HEK293 (cell line): ENCODE results near the gene CCDC183.

Experiments
- CTCF ChIA-PET: fragments of 350-600 bp; formaldehyde crosslinking; extraction: SDS; loops from one replicate; lab custom pipeline; 2021; ENCODE audit warnings: antibody characterized with exemption; lab: Yijun Ruan, JAX
- POLR2A ChIA-PET: fragments of 300-600 bp; formaldehyde crosslinking; extraction: SDS; loops from one replicate; lab custom pipeline; 2020; ENCODE audit warnings: antibody characterized with exemption, inconsistent platforms; lab: Yijun Ruan, JAX
- H3K27ac ChIP-seq: fragments of 200-500 bp; sonication (Bioruptor generic); 2 replicates; pipeline ENCODE4 v1.5.1; 2014; ENCODE audit warnings: low read depth, low read length, control low read depth, inconsistent platforms; ENCODE audit errors: extremely low read depth
- H3K36me3 ChIP-seq, 2 experiments: fragments of 200-500 bp in 1 of 2; sonication (Bioruptor generic) in 1 of 2; 1 replicate in 1 of 2; 2 replicates in 1 of 2; pipeline ENCODE4 v1.5.1; 2014 to 2017; ENCODE audit warnings: inconsistent platforms in 2 of 2, low read length in 2 of 2; ENCODE audit not compliant: control insufficient read depth in 2 of 2, insufficient read depth in 1 of 2
- H3K4me1 ChIP-seq: fragments of 200-500 bp; sonication (Bioruptor generic); 2 replicates; pipeline ENCODE4 v1.5.1; 2014; ENCODE audit warnings: mild to moderate bottlenecking, low read length, inconsistent platforms; ENCODE audit not compliant: control insufficient read depth, insufficient read depth
- H3K4me3 ChIP-seq: 2 replicates; pipeline ENCODE4 v1.5.1; 2011; ENCODE audit warnings: low read depth, mild to moderate bottlenecking, control low read depth, low read length, moderate library complexity
- H3K9me3 ChIP-seq: fragments of 200-500 bp; sonication (Bioruptor generic); 2 replicates; pipeline ENCODE4 v1.5.1; 2014; ENCODE audit warnings: low read depth, low read length, inconsistent platforms; ENCODE audit not compliant: control insufficient read depth, insufficient read depth
- GFI1B ChIP-seq: fragments of 450-650 bp; formaldehyde crosslinking; IDR thresholded peaks from 2 replicates; pipeline ENCODE4 v1.5.1; 2016; ENCODE audit warnings: missing biosample characterization, missing genetic modification characterization
- SP7 ChIP-seq: fragments of 450-650 bp; formaldehyde crosslinking; IDR thresholded peaks from 2 replicates; pipeline ENCODE4 v1.5.1; 2016; ENCODE audit warnings: missing biosample characterization, missing genetic modification characterization
- TCF7L2 ChIP-seq: IDR thresholded peaks from 2 replicates; pipeline ENCODE4 v1.6.1; 2011; ENCODE audit warnings: low read depth, mild to moderate bottlenecking, inconsistent platforms, low read length, moderate library complexity, borderline replicate concordance
- ZBTB20 ChIP-seq: fragments of 450-650 bp; formaldehyde crosslinking; IDR thresholded peaks from 2 replicates; pipeline ENCODE4 v1.5.1; 2016; ENCODE audit warnings: missing biosample characterization, missing genetic modification characterization
- ZBTB6 ChIP-seq: fragments of 450-650 bp; formaldehyde crosslinking; IDR thresholded peaks from 2 replicates; pipeline ENCODE4 v1.5.1; 2017; ENCODE audit warnings: missing biosample characterization, missing genetic modification characterization
- ZBTB8A ChIP-seq: fragments of 450-650 bp; formaldehyde crosslinking; IDR thresholded peaks from 2 replicates; pipeline ENCODE4 v1.5.1; 2016; ENCODE audit warnings: missing biosample characterization, missing genetic modification characterization
- ZFP37 ChIP-seq: fragments of 450-650 bp; formaldehyde crosslinking; IDR thresholded peaks from 2 replicates; pipeline ENCODE4 v1.5.1; 2016; ENCODE audit warnings: missing biosample characterization, missing genetic modification characterization
- ZNF19 ChIP-seq: fragments of 450-650 bp; formaldehyde crosslinking; IDR thresholded peaks from 2 replicates; pipeline ENCODE4; 2016; ENCODE audit warnings: missing biosample characterization, missing genetic modification characterization, low read depth
- ZNF23 ChIP-seq: fragments of 450-650 bp; formaldehyde crosslinking; IDR thresholded peaks from 2 replicates; pipeline ENCODE4 v1.5.1; 2016; ENCODE audit warnings: missing biosample characterization, missing genetic modification characterization, borderline replicate concordance
- ZNF239 ChIP-seq: fragments of 450-650 bp; formaldehyde crosslinking; IDR thresholded peaks from 2 replicates; pipeline ENCODE4 v1.5.1; 2016; ENCODE audit warnings: missing biosample characterization, missing genetic modification characterization
- ZNF266 ChIP-seq: fragments of 450-650 bp; formaldehyde crosslinking; IDR thresholded peaks from 2 replicates; pipeline ENCODE4 v1.5.1; 2016; ENCODE audit warnings: missing biosample characterization, missing genetic modification characterization, low read depth
- ZNF350 ChIP-seq: fragments of 450-650 bp; formaldehyde crosslinking; IDR thresholded peaks from 2 replicates; pipeline ENCODE4 v1.5.0; 2017; ENCODE audit warnings: missing biosample characterization, mild to moderate bottlenecking, missing genetic modification characterization
- ZNF37A ChIP-seq: fragments of 450-650 bp; IDR thresholded peaks from 2 replicates; pipeline ENCODE4 v1.5.1; 2018; ENCODE audit warnings: missing biosample characterization, missing genetic modification characterization
- ZNF510 ChIP-seq: fragments of 450-650 bp; formaldehyde crosslinking; IDR thresholded peaks from 2 replicates; pipeline ENCODE4 v1.5.1; 2018; ENCODE audit warnings: mild to moderate bottlenecking, missing genetic modification characterization, missing biosample characterization; ENCODE audit not compliant: insufficient replicate concordance
- ZNF518A ChIP-seq: fragments of 450-650 bp; formaldehyde crosslinking; conservative IDR thresholded peaks from 2 replicates; pipeline ENCODE4 v1.5.1; 2016; ENCODE audit warnings: low read depth, missing biosample characterization, missing genetic modification characterization
- ZNF521 ChIP-seq: fragments of 450-650 bp; formaldehyde crosslinking; IDR thresholded peaks from 2 replicates; pipeline ENCODE4 v1.5.1; 2017; ENCODE audit warnings: missing biosample characterization, mild to moderate bottlenecking, missing genetic modification characterization
- ZNF530 ChIP-seq: fragments of 450-650 bp; formaldehyde crosslinking; IDR thresholded peaks from 2 replicates; pipeline ENCODE4 v1.5.1; 2016; ENCODE audit warnings: low read depth, missing biosample characterization, missing genetic modification characterization
- ZNF560 ChIP-seq: fragments of 450-650 bp; formaldehyde crosslinking; IDR thresholded peaks from 2 replicates; pipeline ENCODE4 v1.5.1; 2017; ENCODE audit warnings: missing biosample characterization, missing genetic modification characterization, borderline replicate concordance
- ZNF624 ChIP-seq: fragments of 450-650 bp; formaldehyde crosslinking; IDR thresholded peaks from 2 replicates; pipeline ENCODE4 v1.5.1; 2017; ENCODE audit warnings: missing biosample characterization, missing genetic modification characterization
- ZNF76 ChIP-seq: fragments of 450-650 bp; formaldehyde crosslinking; IDR thresholded peaks from 2 replicates; pipeline ENCODE4; 2016; ENCODE audit warnings: low read depth, missing biosample characterization, missing genetic modification characterization, borderline replicate concordance
- ZNF776 ChIP-seq: fragments of 450-650 bp; formaldehyde crosslinking; IDR thresholded peaks from 2 replicates; pipeline ENCODE4 v1.5.0; 2017; ENCODE audit warnings: missing biosample characterization, missing genetic modification characterization, borderline replicate concordance
- ZNF777 ChIP-seq: fragments of 450-650 bp; formaldehyde crosslinking; IDR thresholded peaks from 2 replicates; pipeline ENCODE4 v1.5.1; 2017; ENCODE audit warnings: missing biosample characterization, missing genetic modification characterization, borderline replicate concordance
- ZSCAN23 ChIP-seq: fragments of 450-650 bp; formaldehyde crosslinking; IDR thresholded peaks from 2 replicates; pipeline ENCODE4 v1.5.1; 2016; ENCODE audit warnings: missing biosample characterization, missing genetic modification characterization
- TF ChIP-seq, protein P1 (sequence below): fragments of 450-650 bp; formaldehyde crosslinking; IDR thresholded peaks from 2 replicates; pipeline ENCODE4 v1.5.1; 2017; ENCODE audit warnings: missing biosample characterization, mild to moderate bottlenecking, missing genetic modification characterization, moderate library complexity
- TF ChIP-seq, protein P2 (sequence below): fragments of 450-650 bp; formaldehyde crosslinking; IDR thresholded peaks from 2 replicates; pipeline ENCODE4 v1.5.1; 2016; ENCODE audit warnings: missing biosample characterization, missing genetic modification characterization
- TF ChIP-seq, protein P3 (sequence below): fragments of 450-650 bp; formaldehyde crosslinking; IDR thresholded peaks from 2 replicates; pipeline ENCODE4 v1.5.1; 2016; ENCODE audit warnings: missing biosample characterization, missing genetic modification characterization

CCDC183 gene

DNA sequence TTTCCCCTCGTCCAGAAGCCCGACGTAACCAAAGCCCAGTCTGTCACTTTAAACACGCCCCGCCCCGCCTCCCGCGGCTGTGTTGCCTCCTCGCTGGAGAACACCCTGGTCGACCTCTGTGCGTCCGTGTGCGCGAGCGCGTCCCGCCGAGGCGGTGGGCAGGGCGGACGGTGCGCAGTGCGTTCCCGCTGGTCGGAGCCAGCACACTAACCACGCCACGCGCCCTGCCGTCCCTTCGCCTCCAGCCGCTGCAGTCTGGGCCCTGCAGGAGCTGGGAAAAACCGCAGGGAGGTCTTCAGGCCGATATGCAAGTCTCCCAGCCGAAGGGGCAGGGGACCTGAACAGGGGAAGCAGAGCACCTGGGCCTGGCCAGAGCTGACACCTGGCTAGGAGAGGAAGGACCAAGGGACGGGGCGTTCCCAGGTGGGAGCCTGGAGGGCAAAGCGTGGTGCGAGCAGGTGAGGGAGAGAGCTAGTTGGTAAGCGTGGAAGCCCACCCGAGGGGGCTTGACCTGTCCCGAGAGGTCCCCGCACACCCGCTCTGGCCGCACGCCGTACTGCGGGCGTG lies 51.8 kb downstream of the CCDC183 start:
- POLR2A ChIA-PET: interaction anchor here (0.6 to 2.0 kb wide), 19 partner anchors 8 to 393 kb away, joined by 3 to 17 read pairs (median 3); partner anchors contain the start of genes EDF1, PAXX, TRAF2 and TUBB4B
- CTCF ChIA-PET: interaction anchor here (0.6 to 2.3 kb wide), 6 partner anchors 43 to 202 kb away, joined by 3 to 11 read pairs (median 4); partner anchors contain the start of gene LCN8
- 0 out of 2 replicates have a peak, but pooled peaks cover 4% of the 10 kb centered on the region for H3K4me1 ChIP-seq
- peak overlapping the region; percentile 94 for H3K27ac ChIP-seq
- peak overlapping the region; percentile 57 for H3K4me3 ChIP-seq
- H3K9me3 ChIP-seq: no peaks in the 10 kb centered on the region
- peaks cover 0 to 27% of the 10 kb centered on the region in 2 experiments; a peak in 1 of 3 replicates for H3K36me3 ChIP-seq
- TF ChIP-seq ZNF521 (tag by site-specific recombination): no peak
- TF ChIP-seq, protein P1, sequence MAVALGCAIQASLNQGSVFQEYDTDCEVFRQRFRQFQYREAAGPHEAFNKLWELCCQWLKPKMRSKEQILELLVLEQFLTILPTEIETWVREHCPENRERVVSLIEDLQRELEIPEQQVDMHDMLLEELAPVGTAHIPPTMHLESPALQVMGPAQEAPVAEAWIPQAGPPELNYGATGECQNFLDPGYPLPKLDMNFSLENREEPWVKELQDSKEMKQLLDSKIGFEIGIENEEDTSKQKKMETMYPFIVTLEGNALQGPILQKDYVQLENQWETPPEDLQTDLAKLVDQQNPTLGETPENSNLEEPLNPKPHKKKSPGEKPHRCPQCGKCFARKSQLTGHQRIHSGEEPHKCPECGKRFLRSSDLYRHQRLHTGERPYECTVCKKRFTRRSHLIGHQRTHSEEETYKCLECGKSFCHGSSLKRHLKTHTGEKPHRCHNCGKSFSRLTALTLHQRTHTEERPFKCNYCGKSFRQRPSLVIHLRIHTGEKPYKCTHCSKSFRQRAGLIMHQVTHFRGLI: 0 out of 2 replicates have a peak, but pooled peaks have one; percentile 40
- TF ChIP-seq ZNF510 (tag by site-specific recombination): no peak
- no peak for TF ChIP-seq ZNF239
- TF ChIP-seq ZNF518A: no peak
- TF ChIP-seq ZFP37 (tag by site-specific recombination): peak; percentile 84
- no peak for TF ChIP-seq ZNF624 (tag by site-specific recombination)
- TF ChIP-seq, protein P2, sequence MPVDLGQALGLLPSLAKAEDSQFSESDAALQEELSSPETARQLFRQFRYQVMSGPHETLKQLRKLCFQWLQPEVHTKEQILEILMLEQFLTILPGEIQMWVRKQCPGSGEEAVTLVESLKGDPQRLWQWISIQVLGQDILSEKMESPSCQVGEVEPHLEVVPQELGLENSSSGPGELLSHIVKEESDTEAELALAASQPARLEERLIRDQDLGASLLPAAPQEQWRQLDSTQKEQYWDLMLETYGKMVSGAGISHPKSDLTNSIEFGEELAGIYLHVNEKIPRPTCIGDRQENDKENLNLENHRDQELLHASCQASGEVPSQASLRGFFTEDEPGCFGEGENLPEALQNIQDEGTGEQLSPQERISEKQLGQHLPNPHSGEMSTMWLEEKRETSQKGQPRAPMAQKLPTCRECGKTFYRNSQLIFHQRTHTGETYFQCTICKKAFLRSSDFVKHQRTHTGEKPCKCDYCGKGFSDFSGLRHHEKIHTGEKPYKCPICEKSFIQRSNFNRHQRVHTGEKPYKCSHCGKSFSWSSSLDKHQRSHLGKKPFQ: no peak
- no peak for TF ChIP-seq ZNF350
- TF ChIP-seq ZNF560 (tag by site-specific recombination): no peak
- TF ChIP-seq ZSCAN23: no peak
- TF ChIP-seq, protein P3, sequence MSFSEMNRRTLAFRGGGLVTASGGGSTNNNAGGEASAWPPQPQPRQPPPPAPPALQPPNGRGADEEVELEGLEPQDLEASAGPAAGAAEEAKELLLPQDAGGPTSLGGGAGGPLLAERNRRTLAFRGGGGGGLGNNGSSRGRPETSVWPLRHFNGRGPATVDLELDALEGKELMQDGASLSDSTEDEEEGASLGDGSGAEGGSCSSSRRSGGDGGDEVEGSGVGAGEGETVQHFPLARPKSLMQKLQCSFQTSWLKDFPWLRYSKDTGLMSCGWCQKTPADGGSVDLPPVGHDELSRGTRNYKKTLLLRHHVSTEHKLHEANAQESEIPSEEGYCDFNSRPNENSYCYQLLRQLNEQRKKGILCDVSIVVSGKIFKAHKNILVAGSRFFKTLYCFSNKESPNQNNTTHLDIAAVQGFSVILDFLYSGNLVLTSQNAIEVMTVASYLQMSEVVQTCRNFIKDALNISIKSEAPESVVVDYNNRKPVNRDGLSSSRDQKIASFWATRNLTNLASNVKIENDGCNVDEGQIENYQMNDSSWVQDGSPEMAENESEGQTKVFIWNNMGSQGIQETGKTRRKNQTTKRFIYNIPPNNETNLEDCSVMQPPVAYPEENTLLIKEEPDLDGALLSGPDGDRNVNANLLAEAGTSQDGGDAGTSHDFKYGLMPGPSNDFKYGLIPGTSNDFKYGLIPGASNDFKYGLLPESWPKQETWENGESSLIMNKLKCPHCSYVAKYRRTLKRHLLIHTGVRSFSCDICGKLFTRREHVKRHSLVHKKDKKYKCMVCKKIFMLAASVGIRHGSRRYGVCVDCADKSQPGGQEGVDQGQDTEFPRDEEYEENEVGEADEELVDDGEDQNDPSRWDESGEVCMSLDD (tag by site-specific recombination): no peak; the same call in 1 of the 2 replicates
- 0 out of 2 replicates have a peak, but pooled peaks have one; percentile 48 for TF ChIP-seq SP7 (tag by site-specific recombination)
- no peak for TF ChIP-seq ZNF23
- no peak for TF ChIP-seq ZNF776 (tag by site-specific recombination)
- no peak for TF ChIP-seq ZNF266
- 0 out of 2 replicates have a peak, but pooled peaks have one; percentile 7 for TF ChIP-seq ZNF777 (tag by site-specific recombination)
- no peak for TF ChIP-seq GFI1B
- TF ChIP-seq ZBTB6 (tag by site-specific recombination): no peak
- peak; percentile 62; the same call in 1 of the 2 replicates for TF ChIP-seq ZBTB20 (tag by site-specific recombination)
- no peak for TF ChIP-seq TCF7L2
- no peak for TF ChIP-seq ZNF76
- no peak for TF ChIP-seq ZNF19 (tag by site-specific recombination)
- TF ChIP-seq ZNF530 (tag by site-specific recombination): no peak
- no peak for TF ChIP-seq ZBTB8A (tag by site-specific recombination)
- no peak for TF ChIP-seq ZNF37A (tag by site-specific recombination)
